ENCODE results near the gene GDI1. TPM values are rescaled to one million over a fixed set of nuclear protein-coding genes. Genes with fewer than 3 reads are reported as not detected.

Gene GDI1
- polyA plus RNA-seq, 1 of the 3 experiments (the other 2 are of a cell fraction), result 408 TPM

DNA sequence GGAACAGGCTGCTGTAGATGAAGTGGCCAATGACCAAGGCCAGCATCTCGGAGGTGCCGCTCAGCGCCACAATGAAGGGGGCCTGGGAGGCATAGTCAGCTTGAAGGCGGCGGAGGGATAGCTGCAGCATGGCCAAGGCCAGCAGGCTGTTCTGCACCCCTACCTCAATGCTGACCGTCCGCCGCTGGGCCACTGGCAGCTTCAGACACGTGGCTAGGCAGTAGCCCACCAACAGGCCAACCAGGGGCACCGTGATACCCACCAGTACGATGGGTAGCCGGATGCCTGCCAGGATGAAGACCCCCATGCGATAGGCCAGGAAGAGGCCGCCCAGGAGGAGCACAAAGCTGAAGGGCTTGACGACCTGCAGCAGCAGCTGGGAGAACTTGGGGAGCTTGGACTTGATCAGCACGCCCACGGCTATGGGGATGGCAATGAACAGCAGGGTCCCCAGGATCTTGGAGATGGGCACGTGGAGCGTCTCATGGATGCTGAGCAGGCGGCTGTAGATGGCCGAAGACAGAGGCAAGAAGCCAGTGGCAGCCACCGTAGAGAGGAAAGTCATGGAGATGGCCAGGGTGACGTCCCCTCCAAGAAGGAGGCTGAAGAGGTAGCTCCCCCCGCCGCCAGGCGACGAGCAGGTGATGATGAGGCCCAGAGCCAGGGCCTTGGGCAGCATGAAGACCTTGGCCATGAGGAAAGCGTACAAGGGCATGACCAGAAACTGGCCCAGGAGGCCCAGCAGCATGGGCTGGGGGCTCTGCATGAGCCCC lies 50.8 kb downstream of the GDI1 start:
- Histone ChIP-seq H3K27ac (ENCODE audit: low read depth in 2 of 2, low read length in 1 of 2) (no peak overlapping the region; a peak in 1 of 4 replicates), H3K4me1 (ENCODE audit: control insufficient read depth in 1 of 2, insufficient read depth in 2 of 2, low read depth in 1 of 2, low read length in 1 of 2) (peaks cover 0 to 17% of the 10 kb centered on the region in 2 experiments; a peak in 1 of 4 replicates), H3K4me2 (no peak overlapping the region), H4K20me1 (ENCODE audit: insufficient read depth) (no peaks in the 10 kb centered on the region), H3K9me3 (no peaks in the 10 kb centered on the region), H3K36me3 (replicated peaks in 1 of 2; ENCODE audit: control insufficient read depth in 1 of 2, insufficient read depth in 2 of 2, low read length in 1 of 2) (peaks cover 0 to 14% of the 10 kb centered on the region in 2 experiments), H3K9ac (no peak overlapping the region), H3K4me3 (ENCODE audit: low read depth in 2 of 2, low read length in 1 of 2) (no peak overlapping the region), H2AFZ (ENCODE audit: low read depth) (no peak overlapping the region), H3K9me2 (no peaks in the 10 kb centered on the region), H3K27me3 (ENCODE audit: insufficient read depth) (0 out of 2 replicates have a peak, but pooled peaks cover 10% of the 10 kb centered on the region), H3K79me2 (ENCODE audit: insufficient read depth) (peaks cover 19% of the 10 kb centered on the region; the same call in 1 of the 2 replicates), H3F3A (replicated peaks; ENCODE audit: insufficient read depth) (peaks cover 2% of the 10 kb centered on the region)
- CTCF ChIA-PET, result interaction anchor here (1.4 kb wide), 1 partner anchor 29 kb away, joined by 4 read pairs; no protein-coding TSS in a partner anchor
- WGBS (ENCODE audit: low lambda C conversion rate), result 52% methylated on average over 13 of the region's 28 CpGs
- TF ChIP-seq RFX5 (IDR thresholded peaks at IDR 0.05; ENCODE audit: low read length), result no peak
- POLR2A ChIA-PET, result interaction anchor here (1.6 to 2.4 kb wide), 3 partner anchors 9 to 88 kb away, joined by 4 to 8 read pairs (median 7); partner anchors contain the start of gene LAGE3
- DNase-seq, result no peak

DNA sequence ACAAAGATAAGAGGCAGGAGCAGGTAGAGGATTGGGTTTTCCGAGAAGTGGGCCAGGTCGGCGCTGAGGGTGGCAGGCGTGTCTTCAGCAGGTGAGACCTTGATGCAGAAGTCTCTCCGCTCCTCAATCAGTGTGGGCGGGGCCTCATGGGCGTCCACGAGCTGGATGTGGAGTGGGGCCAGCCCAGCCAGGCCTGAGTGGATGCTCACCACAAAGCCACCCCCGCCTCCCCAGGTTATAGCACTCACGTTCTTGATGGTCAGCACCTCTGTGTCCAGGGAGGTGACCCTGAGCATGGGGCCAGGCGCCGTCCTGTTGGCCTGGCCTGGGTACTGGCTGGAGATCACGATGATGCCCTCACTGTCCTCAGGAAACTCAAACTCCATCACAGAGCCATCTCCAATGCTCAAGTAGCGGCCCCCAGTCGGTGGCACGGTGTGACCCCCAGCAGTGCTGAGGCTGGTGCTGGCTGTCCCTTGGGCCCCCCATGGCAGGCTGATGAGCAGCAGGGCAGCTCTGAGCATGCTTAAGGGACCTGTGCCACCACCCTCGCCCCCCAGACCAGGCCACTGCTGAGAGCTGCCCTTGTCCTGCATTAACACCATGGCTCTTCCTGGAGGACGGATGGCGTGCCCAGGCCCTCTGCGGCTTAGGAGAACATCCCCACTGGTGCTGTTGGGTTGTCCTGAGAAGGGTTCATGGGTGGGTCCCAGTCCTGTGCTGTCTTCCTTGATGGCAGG lies 51.6 kb downstream of the GDI1 start:
- WGBS (ENCODE audit: low lambda C conversion rate), result 56% methylated on average over 15 of the region's 20 CpGs
- Histone ChIP-seq H3F3A (replicated peaks; ENCODE audit: insufficient read depth) (peaks cover 2% of the 10 kb centered on the region), H3K27me3 (ENCODE audit: insufficient read depth) (0 out of 2 replicates have a peak, but pooled peaks cover 10% of the 10 kb centered on the region), H3K4me1 (ENCODE audit: control insufficient read depth in 1 of 2, insufficient read depth in 2 of 2, low read depth in 1 of 2, low read length in 1 of 2) (peaks cover 0 to 17% of the 10 kb centered on the region in 2 experiments; a peak in 1 of 4 replicates), H2AFZ (ENCODE audit: low read depth) (no peak overlapping the region), H3K79me2 (ENCODE audit: insufficient read depth) (peaks cover 19% of the 10 kb centered on the region; the same call in 1 of the 2 replicates), H3K4me2 (peak overlapping the region; percentile 74; the same call in 1 of the 2 replicates), H3K36me3 (replicated peaks in 1 of 2; ENCODE audit: control insufficient read depth in 1 of 2, insufficient read depth in 2 of 2, low read length in 1 of 2) (peaks cover 0 to 14% of the 10 kb centered on the region in 2 experiments), H3K9me2 (no peaks in the 10 kb centered on the region), H3K4me3 (ENCODE audit: low read depth in 2 of 2, low read length in 1 of 2) (no peak overlapping the region), H3K9ac (no peak overlapping the region), H3K9me3 (no peaks in the 10 kb centered on the region), H3K27ac (ENCODE audit: low read depth in 2 of 2, low read length in 1 of 2) (no peak overlapping the region), H4K20me1 (ENCODE audit: insufficient read depth) (no peaks in the 10 kb centered on the region)
- CTCF ChIA-PET, result interaction anchor here (0.9 to 1.2 kb wide), 3 partner anchors 11 to 960 kb away, joined by 3 to 4 read pairs (median 4); no protein-coding TSS in a partner anchor
- POLR2A ChIA-PET, result interaction anchor here (1.1 kb wide), 1 partner anchor 91 kb away, joined by 4 read pairs; no protein-coding TSS in a partner anchor
- TF ChIP-seq, protein P1, sequence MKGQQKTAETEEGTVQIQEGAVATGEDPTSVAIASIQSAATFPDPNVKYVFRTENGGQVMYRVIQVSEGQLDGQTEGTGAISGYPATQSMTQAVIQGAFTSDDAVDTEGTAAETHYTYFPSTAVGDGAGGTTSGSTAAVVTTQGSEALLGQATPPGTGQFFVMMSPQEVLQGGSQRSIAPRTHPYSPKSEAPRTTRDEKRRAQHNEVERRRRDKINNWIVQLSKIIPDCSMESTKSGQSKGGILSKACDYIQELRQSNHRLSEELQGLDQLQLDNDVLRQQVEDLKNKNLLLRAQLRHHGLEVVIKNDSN (IDR thresholded peaks at IDR 0.05; ENCODE audit: borderline replicate concordance, low read depth), result no peak
- TF ChIP-seq FOXM1 (IDR thresholded peaks at IDR 0.05; ENCODE audit: low read depth) (no peak), MXI1 (IDR thresholded peaks at IDR 0.05; ENCODE audit: low read depth, low read length) (no peak), CHD2 (IDR thresholded peaks at IDR 0.05; ENCODE audit: low read length, partially characterized antibody) (no peak), TEAD4 (IDR thresholded peaks at IDR 0.05; ENCODE audit: borderline replicate concordance, insufficient read depth) (no peak), JUND (IDR thresholded peaks at IDR 0.05) (no peak), EP300 (IDR thresholded peaks at IDR 0.05; ENCODE audit: borderline replicate concordance in 1 of 2, low read depth in 1 of 2, low read length in 1 of 2) (no peak)
- TF ChIP-seq, protein P2, sequence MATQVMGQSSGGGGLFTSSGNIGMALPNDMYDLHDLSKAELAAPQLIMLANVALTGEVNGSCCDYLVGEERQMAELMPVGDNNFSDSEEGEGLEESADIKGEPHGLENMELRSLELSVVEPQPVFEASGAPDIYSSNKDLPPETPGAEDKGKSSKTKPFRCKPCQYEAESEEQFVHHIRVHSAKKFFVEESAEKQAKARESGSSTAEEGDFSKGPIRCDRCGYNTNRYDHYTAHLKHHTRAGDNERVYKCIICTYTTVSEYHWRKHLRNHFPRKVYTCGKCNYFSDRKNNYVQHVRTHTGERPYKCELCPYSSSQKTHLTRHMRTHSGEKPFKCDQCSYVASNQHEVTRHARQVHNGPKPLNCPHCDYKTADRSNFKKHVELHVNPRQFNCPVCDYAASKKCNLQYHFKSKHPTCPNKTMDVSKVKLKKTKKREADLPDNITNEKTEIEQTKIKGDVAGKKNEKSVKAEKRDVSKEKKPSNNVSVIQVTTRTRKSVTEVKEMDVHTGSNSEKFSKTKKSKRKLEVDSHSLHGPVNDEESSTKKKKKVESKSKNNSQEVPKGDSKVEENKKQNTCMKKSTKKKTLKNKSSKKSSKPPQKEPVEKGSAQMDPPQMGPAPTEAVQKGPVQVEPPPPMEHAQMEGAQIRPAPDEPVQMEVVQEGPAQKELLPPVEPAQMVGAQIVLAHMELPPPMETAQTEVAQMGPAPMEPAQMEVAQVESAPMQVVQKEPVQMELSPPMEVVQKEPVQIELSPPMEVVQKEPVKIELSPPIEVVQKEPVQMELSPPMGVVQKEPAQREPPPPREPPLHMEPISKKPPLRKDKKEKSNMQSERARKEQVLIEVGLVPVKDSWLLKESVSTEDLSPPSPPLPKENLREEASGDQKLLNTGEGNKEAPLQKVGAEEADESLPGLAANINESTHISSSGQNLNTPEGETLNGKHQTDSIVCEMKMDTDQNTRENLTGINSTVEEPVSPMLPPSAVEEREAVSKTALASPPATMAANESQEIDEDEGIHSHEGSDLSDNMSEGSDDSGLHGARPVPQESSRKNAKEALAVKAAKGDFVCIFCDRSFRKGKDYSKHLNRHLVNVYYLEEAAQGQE (IDR thresholded peaks at IDR 0.05; ENCODE audit: low read depth, low read length), result no peak
- TF ChIP-seq, protein P3, sequence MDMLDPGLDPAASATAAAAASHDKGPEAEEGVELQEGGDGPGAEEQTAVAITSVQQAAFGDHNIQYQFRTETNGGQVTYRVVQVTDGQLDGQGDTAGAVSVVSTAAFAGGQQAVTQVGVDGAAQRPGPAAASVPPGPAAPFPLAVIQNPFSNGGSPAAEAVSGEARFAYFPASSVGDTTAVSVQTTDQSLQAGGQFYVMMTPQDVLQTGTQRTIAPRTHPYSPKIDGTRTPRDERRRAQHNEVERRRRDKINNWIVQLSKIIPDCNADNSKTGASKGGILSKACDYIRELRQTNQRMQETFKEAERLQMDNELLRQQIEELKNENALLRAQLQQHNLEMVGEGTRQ (IDR thresholded peaks at IDR 0.05; ENCODE audit: borderline replicate concordance, low read depth, low read length), result no peak
- TF ChIP-seq, protein P4, sequence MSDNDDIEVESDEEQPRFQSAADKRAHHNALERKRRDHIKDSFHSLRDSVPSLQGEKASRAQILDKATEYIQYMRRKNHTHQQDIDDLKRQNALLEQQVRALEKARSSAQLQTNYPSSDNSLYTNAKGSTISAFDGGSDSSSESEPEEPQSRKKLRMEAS (IDR thresholded peaks at IDR 0.05; ENCODE audit: low read depth), result no peak
- no peak for DNase-seq
